Fibroblast of the conjunctiva (primary cell): Measurements from ENCODE around the gene CACNB2.

Experiments
- DNase-seq: peaks from one replicate; pipeline ENCODE4 v3.0.0-alpha.2; 2010; ENCODE audit warnings: low read depth

The CACNB2 gene

GRCh38 chr10:18293536-18294510 is 153.6 kb downstream of the CACNB2 start:
- DNase-seq, result no peak

DNA sequence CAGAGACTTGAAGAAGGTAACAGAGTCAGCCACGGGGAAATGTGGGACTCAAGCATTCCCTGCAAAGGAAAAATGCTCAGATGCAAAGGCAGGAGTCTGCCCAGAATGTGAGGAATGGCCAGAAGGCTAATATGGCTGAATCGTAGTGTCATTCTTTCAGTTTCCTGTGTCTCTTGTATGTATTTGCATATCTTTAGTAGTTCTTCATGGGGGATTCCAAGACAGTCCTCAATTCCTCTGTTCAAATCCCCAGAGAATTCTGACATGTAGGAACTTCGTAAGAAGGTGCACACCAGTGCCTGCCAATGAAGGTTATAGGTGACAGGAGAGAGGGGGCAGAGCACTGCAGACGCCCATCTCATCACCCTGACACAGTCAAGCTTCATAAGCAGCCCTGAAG is 154.4 kb downstream of the CACNB2 start:
- no peak for DNase-seq

- no peak for DNase-seq
Observed at GRCh38 chr10:18297659-18298058, 157.4 kb downstream of the CACNB2 start.

DNA sequence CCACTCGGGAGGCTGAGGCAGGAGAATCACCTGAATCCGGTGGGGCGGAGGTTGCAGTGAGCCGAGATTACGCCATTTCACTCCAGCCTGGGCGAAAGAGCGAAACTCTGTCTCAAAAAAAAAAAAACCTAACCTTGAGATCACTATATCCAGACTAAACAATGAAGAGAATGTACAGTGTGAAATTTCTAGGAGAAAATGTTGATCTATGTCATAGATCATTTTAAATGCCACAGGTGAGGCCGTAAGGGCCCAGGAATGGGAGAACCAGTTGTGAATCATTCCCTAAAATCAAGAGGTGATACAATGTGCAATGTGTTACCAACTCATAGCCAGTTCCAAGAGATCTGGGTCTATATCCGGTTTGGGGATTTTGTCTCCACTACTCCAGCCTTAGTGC is 158.0 kb downstream of the CACNB2 start:
- DNase-seq, result no peak

- DNase-seq, result no peak
Observed at GRCh38 chr10:18303851-18304801, 163.9 kb downstream of the CACNB2 start.

DNA sequence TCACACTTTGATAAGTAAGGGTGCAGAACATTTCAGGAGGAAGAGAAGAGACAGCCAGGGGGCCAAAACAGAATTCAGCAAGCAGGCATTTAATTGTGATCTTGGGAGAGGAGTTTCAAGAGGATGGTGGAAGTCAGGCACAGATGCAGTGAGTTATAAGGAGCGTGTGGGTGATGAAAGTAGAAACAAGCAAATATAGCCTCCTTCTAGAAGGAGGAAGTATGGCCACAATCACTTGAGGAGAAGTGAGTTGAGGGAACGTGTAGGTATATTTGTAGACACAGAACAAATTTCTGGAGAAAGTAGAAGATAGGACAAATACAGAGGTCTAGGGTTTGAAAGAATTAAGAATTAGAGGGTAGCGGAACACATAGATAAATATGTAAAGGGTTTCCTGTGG is 165.8 kb downstream of the CACNB2 start:
- DNase-seq, result no peak

GRCh38 chr10:18308600-18308999 is 168.4 kb downstream of the CACNB2 start:
- DNase-seq, result peak; percentile 43

GRCh38 chr10:18310761-18311160 is 170.5 kb downstream of the CACNB2 start:
- no peak for DNase-seq

GRCh38 chr10:18312374-18313139 is 172.3 kb downstream of the CACNB2 start:
- peak; percentile 51 for DNase-seq

DNA sequence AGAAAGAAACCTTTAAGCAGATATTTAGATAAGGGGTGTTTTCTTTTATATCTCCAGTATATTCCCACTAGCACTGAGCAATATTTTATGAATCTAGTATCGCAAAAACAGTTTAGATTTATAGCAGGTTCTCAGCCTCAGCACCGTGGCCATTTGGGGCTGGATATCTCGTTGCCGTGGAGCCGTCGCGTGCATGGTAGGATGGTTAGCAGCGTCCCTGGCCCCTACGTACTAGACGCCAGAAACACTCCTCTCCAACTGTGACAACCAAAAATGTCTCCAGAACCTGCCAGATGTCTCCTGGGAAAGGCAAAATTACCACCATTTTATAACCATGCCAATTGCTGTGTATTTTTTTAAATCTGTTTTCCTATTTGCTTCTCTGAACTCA is 172.9 kb downstream of the CACNB2 start:
- no peak for DNase-seq

GRCh38 chr10:18313626-18314025 is 173.4 kb downstream of the CACNB2 start:
- no peak for DNase-seq

GRCh38 chr10:18319628-18320027 is 179.4 kb downstream of the CACNB2 start:
- no peak for DNase-seq

GRCh38 chr10:18321371-18321770 is 181.1 kb downstream of the CACNB2 start:
- DNase-seq, result no peak

DNA sequence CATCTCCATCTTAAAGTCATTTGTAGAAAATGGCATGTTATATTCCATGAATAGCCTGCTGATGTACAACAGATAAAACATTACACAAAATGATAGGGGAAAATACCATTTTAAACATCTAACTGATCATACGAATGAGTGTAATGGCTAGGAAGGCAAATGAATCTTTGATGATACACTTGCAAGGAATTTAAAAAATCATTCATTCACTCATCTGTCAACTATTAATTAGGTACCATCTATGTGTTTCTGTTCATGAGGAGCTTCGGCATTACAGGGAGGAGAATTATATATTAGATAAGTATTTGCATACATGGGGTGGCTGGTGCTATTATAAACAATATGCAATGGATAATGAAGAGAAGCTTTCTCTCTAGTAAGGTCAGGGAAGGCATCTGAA is 183.7 kb downstream of the CACNB2 start:
- no peak for DNase-seq

DNA sequence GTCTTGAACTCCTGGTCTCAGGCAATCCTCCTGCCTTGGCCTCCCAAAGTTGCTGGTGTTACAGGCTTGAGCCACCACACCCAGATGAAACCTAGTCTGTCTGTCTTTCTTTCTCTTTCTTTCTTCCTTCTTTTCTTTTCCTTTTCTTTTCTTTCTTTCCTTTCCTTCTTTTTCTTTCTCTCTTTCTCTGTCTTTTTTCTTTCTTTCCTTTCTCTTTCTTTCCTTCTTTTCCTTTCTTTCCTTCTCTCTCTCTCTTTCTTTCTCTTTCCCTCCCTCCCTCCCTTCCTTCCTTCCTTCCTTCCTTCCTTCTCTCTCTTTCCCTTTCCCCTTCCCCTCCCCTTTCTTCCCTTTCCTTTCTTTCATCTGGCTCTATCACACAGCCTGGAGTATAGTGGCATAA is 185.2 kb downstream of the CACNB2 start:
- DNase-seq, result no peak

- no peak for DNase-seq
Observed at GRCh38 chr10:18325889-18326531, 185.8 kb downstream of the CACNB2 start.

GRCh38 chr10:18328941-18329340 is 188.7 kb downstream of the CACNB2 start:
- no peak for DNase-seq

GRCh38 chr10:18332048-18332447 is 191.8 kb downstream of the CACNB2 start:
- DNase-seq, result no peak

GRCh38 chr10:18332484-18332883 is 192.3 kb downstream of the CACNB2 start:
- no peak for DNase-seq

DNA sequence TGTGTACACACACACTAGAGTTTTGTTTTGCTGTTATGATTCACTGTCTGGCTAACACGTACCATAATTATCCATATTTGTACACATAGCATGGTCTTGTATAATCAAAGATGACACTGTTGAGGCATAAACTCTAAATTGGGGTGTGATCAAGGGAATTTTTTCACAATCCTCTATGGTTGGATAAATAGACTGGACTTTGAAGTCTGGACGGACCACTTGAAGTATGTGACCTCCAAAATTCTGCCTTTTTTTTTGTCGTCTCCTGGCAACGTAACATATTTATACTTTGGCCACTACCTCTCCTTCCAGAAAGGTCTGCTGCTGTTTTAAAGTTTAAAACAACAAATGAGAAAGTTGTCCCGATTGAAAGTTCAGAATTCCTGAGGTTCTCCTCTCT is 193.4 kb downstream of the CACNB2 start:
- DNase-seq, result no peak

GRCh38 chr10:18334116-18334867 is 194.1 kb downstream of the CACNB2 start:
- DNase-seq, result no peak
